ENCODE results near the gene IFI44L.

IFI44L gene

DNA sequence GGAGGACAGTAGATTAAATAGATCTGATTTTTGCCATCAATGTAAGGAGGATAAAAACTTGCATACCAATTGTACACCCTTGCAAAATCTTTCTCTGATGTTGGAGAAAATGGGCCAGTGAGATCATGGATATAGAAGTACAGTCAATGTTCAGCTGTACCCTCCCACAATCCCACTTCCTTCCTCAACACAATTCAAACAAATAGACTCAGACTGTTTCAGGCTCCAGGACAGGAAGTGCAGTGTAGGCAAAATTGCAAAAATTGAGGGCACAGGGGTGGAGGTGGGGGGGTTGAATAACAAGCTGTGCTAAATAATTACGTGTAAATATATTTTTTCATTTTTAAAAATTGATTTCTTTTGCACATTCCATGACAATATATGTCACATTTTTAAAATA, 25.5 kb downstream of the IFI44L start:
- no peak for DNase-seq

DNA sequence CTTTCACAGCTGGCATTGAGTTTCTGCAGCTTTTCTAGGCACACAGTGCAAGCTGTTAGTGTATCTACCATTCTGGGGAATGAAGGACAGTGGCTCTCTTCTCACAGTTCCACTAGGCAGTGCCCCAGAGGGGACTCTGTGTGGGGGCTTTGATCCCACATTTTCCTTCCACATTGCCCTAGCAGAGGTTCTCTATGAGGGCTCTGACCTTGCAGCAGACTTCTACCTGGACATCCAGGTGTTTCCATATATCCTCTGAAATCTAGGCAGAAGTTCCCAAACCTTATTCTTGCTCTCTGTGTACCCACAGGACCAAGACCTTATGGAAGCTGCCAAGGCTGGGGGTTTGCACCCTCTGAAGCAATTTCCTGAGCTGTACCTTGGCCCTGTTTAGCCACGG, 27.0 kb downstream of the IFI44L start:
- DNase-seq, result no peak

DNA sequence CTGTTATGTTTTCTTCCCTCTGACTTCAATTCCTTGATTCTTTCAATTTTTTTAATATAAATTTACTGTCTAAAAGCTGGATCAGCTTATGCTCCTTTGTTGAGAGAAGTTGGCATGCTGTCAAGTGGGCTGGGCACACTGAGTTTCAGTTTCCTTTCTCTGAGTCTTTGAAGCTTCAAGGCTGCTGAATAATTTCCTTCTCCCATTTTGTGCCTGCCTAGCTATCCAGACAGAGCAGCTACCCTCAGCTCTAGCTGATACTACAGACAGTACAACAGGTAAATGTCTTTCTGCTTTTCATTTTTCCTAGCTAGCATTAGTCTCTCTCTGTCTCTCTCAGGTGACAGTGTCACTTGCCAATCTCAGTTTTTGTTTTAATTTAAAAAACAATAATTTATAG, 29.4 kb downstream of the IFI44L start, which contains the start of gene IFI44:
IFI44 (plus strand) TSS at position 204 of the 400 bp plus-strand sequence. CDS start 365 bp downstream, outside the sequence.
- peak; percentile 76 for DNase-seq

DNA sequence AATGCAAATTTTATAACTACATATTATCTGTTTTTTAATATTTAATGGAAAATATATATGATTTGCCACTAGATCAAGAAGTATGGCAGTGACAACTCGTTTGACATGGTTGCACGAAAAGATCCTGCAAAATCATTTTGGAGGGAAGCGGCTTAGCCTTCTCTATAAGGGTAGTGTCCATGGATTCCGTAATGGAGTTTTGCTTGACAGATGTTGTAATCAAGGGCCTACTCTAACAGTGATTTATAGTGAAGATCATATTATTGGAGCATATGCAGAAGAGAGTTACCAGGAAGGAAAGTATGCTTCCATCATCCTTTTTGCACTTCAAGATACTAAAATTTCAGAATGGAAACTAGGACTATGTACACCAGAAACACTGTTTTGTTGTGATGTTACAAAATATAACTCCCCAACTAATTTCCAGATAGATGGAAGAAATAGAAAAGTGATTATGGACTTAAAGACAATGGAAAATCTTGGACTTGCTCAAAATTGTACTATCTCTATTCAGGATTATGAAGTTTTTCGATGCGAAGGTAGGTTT, 29.9 kb downstream of the IFI44L start:
- DNase-seq, result peak; percentile 61

DNA sequence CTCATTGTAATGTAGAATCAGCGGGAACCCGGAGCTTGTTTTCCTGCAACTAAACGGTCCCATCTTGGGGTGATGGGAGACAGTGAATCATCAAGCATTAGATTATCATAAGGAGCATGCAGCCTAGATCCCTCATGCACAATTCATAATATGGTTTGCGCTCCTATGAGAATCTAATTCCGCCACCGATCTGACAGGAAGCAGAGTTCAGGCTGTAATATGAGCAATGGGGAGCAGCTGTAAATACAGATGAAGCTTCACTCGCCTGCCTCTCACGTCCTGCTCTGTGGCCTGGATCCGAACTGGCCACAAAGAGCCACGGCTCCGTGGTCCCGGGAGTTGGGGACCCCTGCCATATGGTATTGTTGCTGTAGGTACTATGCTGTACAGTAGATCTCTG, 31.0 kb downstream of the IFI44L start:
- DNase-seq, result peak; percentile 48

DNA sequence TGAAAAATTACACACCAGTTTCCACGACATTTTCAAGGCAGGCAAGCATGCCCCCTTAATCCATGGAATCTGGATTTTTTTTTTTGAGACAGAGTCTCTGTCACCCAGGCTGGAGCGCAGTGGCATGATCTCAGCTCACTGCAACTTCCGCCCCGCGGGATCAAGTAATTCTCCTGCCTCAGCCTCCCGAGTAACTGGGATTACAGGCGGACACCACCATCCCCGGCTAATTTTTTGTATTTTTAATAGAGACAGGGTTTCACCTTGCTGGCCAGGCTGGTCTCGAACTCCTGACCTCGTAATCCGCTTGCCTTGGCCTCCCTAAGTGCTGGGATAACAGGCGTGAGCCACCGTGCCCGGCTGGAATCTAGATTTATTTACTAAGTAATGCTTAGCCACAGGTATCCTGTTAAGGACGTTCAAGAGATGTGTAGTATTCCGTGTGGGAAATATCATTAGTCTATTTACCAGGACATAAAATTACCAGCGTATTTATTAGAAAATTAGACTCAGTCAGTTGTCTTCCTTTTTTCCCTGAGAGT, 31.8 kb downstream of the IFI44L start:
- DNase-seq, result no peak

DNA sequence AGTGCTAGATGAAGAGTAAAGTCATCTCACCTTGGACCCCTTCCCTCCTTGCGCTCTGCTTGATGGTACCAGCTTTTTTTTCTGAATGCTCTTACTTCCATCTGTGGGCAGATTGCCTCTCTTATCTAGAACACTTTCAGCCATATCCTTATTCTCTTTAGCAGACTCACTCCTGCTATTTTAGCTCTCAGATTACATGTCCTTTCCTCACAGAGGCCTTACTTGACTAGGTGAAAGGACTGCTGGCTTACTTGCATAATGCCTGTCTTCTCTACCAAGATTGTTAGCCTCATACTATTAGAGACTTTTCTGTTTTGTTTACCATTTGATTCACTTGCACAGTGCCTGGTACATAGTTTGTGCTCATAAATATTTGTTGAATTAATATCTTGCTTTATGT, 38.7 kb downstream of the IFI44L start:
- DNase-seq, result no peak

DNA sequence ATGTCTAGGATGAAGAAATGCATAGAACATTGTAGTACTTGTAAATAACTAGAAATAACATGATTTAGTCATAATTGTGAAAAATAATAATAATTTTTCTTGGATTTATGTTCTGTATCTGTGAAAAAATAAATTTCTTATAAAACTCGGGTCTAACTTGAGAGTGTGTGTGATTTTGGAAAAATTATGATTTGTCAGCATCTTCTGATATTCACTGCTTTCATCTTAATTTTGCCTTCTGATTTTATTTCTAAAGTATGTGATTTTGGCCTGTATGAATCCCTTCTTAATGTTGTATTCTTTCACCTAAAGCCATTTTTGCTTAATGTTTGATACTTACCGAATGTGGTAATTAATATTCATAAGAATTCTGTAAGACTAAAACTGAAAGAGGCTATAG, 43.7 kb downstream of the IFI44L start:
- no peak for DNase-seq

DNA sequence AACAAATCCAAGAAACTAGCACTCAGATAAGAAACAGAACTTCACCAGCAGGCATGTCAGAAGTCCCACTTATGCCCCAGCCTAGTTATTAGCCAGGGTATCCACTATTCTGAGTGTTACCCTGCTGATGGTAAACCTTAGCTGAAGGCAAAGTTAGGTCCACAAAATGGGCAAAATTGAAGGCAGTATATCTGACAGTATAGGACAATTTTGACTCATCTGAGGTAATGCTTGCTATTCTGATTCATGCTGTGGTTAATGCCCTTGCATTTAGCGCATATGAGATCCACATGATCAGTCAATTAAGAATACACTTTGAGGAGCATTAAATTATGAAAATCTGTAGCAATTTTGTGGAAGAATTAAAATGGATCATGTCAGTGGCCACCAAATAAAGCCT, 44.5 kb downstream of the IFI44L start:
- no peak for DNase-seq

DNA sequence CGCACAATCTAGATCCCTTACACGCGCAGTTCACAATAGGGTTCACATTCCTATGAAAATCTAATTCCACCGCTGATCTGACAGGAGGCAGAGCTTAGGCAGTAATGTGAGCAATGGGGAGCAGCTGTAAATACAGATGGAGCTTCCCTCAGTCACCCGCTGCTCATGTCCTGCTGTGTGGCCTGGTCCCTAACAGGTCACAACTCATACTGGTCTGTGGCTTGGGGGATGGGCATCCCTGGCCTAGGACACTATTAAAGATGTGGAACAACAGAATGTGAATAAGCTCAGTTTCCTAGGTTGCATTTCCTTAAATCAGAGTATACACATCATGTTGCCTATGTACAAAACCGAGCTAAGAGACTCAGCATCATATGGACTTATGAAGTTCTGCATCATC, 45.6 kb downstream of the IFI44L start:
- DNase-seq, result no peak

DNA sequence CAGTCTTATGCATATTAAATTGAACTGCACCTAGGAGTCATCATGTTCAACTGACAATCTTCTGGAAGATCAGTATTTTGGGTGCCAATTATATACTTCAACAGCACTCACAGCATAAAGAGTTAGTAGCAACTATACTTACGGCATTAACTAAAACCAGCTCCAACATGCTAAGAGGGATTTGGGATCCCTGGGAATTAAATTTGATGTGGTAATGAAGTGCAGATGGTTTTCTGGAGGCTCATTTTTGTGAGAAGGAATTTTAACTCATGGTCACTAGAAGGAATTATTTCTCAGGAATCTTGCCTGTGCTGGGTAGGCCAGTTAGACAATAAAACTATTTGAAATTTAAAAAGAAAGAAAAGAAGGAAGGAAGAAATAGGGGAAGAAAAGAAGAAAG, 47.7 kb downstream of the IFI44L start:
- peak; percentile 75 for DNase-seq

DNA sequence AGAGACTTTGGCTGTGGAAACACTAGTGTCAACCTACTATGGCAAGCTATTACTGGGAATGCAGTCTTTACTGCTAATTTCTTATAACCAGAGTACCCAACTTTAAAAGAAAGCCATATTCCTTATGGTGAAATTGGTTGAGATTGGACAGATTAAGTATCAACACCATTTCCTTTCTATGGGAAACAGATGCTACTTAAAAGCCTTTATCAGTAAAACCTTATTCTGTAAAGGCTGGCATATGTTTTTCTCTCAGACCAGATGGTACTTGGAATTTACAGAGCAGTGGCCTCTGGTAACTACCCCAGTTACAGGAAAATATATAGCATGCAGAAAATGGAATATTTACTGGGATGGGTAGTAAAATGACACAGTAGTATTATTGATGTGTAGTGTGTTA, 48.2 kb downstream of the IFI44L start:
- DNase-seq, result peak; percentile 95

DNA sequence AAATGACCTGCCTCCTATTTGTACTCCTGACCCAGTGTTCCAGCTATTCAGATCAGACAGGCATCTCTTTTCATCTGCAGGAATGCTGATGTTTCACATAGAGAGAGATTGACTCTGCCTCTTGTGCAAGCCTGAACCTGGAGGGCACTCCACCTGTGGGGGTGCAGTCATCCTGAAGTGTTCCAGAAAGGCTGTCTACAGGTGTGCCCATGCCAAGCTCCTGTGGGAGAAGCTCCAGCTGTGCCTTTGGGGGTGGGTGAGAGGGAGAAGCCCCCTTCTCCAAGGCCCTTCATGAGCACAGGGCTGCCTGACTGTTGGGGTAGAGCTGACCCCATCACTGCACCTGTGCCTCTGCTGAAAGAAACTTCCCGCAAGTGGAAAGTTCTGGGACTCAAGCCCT, 52.2 kb downstream of the IFI44L start:
- DNase-seq, result no peak

DNA sequence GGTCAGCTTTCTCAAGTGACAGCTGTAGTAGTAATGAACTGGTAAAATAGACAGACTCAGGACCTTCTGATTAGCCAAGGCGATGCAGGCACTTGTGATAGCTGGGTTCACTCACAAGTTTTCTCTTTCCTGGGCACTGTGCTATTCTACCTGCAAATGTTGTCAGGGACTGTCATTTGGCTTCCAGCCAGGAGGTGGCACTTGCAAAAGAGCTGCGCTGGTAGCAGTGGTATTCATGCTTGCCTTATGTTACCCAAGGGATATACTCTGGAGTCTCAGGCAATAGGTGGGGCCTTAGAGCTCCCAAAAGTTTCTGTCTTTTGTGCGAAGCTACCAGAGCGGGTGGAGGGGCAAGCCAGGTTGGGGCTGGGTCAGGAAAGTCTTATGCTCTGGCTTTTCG, 52.9 kb downstream of the IFI44L start:
- DNase-seq, result no peak

DNA sequence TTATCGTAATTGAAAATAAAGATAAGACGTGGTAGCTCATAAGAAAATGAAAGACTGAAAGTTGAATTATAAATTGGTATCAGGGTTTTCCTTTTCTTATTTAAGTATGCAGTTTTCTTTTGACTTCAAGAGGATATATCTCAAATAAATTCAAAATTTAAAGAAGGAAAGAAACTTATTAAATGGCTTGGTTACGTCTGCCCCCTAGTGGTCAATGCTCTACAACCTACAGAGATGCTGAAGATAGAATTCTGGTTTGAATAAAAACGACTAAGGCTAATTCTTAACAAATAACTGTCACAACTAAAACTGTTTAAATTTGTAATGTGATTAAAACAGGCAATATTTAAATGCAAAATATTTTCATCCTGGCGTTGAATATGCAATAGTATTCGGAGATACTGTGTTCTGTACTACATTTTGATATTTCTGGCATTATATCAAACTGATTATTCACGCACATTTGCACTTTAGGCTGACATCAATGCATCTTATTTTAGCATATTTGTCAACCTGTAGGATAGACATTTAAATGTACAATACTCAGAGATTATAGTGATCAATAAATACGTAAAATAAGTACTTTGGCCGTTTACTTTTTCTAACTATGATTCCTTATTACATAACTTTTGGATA, 56.2 kb downstream of the IFI44L start:
- DNase-seq, result peak; percentile 27

DNA sequence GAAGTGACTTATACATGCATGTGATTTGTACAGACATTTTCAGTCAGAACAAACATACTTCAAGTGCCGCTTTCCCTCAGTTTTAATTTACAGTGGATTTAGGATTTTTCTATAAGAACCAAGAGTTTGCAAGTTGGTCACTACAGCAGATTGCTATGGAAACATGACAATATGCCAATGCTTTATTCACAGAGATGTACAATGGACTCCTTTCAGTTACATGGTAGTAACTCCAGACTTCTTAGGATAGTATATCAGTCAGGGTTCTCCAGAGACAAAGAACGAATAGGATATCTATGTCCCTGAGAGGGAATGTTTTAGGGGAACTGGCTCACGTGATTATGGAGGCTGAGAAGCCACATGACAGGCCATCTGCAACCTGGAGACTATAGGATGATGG, 56.7 kb downstream of the IFI44L start:
- DNase-seq, result no peak

DNA sequence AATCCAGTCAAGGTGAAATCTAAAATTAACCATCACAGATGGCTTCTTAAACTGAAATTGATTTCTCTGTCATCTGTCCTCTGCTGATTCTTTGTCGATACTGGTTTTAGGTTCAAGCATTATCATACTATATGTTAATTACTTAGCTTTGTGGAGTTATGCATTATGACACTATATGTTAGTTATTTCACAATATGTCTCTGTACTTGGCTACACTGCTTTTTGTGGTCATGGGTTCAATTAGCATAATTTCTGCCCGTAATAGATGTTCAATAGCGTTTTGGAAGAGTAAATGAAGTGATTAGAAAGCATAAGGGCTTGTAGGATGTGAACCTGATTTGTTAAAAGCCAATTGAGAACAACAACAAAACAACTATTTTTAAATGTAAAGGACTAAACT, 57.5 kb downstream of the IFI44L start:
- no peak for DNase-seq

DNA sequence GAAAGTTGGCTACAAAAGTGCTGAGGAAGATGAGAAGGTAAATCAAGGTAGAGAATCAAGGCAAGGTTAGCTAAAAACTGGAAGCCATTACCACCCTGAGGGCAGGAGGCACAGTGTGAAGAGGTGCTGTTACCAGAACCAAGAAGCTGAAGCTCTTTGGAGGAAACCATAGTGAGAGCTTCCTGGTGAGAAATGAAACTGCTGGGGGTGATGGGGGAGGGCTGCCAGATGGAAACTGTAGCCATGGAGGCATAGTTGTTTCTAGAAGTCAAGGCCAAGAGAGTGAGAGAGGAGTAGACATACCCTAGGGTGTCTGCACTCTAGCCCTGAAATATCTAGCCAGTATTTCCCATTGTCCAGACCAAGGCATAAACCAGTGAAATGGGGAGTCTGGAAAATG, 58.1 kb downstream of the IFI44L start:
- DNase-seq, result no peak

DNA sequence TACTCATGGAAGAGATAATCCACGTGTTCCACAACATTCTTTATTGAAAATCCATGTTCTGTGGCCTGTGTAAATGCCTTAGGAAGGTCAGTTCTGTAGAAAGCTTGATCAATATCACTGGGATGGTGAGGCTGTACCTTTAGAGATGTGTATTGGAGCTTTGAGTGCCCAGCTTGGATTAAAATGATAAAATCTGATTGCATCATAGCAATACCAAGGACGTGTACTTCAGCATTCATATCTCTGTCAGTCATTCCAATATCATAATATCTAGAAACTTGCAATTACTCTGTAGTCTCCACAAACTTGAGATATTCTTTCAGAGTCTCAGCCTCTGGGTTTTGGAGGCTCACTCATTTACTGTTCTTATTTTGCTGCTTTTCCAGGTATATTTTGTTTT, 61.0 kb downstream of the IFI44L start:
- DNase-seq, result no peak

DNA sequence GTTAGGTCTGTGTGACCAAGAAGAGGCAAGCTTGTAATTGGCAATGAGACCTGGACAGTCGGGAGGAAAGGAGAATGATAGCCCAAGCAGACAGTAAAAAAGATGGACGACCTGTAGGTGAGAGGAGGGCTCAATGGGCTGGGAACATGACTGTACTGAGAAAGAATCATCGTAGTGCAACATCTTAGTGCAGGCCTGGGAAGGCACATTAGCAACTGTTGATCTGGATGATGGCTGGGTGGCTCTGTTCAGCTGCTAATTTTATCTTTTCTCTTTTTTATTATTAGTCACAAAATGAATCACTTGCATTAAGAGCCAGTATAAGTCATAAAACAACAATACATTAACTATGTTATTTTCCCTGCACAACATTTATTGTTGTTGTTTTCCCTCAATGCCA, 62.2 kb downstream of the IFI44L start:
- DNase-seq, result no peak

DNA sequence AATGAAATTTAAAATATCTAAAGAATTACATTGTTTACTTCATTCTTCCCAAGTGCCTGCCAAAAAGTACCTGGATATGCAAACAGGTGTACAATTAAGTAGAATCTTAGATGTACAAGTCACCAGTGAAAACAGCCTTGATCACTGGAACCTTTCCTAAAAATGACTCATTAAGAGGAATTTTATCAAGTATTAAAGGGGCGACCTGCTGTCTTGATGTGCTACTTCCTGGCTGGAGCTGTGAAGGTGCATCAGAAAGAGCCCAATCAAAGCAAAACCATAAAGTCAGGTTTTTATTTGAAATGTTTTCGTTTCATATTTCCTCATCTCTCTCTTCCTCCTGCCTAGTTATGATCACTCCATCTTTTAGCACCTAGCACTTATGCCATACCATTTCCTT, 62.8 kb downstream of the IFI44L start:
- no peak for DNase-seq

DNA sequence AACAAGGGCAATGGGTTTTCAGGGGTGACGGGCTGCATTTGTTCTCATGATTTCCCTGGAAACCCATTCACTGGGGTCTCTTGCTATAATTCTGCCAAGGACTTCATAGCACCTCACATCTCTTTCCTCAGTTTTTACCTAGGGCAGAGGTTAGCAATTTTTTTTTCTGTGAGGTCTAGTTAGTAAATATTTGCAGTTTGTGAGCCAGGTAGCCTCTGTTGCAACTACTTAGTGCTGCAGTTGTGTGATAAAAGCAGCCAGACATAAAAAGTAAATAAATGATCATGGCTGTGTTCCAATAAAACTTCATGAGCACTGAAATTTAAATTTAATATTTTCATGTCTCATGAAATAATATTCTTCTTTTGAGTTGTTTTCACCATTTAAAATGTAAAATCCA, 67.1 kb downstream of the IFI44L start:
- no peak for DNase-seq

DNA sequence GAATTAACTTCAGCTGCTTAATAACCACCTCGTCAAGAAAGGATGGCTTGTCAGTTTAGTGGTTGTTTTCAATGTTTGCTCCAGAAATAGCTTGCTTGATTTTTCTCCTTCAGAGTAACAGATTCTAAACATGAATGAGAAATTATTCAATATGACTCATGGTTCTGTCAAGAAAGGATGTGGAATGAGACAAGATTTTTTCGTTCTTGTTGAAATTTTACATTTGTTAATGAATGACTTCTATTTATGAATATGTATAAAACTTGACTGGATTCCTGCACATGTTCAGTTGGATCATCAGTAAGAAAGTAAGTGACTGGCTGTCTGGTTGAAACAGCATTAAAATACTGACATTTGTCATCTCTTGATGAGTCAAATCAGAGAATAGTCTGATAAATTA, 67.7 kb downstream of the IFI44L start:
- no peak for DNase-seq

DNA sequence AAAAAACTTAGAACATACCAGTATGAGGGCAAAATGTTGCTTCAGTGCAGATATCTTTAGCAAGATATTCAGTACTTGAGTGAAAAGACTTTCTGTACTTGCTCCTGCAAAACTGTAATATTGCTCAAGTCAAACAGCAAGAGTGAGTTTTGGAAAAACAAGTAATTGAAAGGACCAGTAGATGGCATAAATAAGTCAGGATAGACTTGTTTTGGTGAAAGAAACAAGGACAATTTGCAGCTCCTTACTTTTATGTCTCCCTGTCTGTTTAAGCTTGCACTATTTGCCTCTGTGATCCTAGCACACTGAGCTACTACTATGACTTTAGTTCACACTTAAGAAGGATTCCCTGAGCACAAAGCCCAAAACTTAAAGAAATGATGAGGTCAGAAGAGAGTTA, 68.4 kb downstream of the IFI44L start:
- no peak for DNase-seq

DNA sequence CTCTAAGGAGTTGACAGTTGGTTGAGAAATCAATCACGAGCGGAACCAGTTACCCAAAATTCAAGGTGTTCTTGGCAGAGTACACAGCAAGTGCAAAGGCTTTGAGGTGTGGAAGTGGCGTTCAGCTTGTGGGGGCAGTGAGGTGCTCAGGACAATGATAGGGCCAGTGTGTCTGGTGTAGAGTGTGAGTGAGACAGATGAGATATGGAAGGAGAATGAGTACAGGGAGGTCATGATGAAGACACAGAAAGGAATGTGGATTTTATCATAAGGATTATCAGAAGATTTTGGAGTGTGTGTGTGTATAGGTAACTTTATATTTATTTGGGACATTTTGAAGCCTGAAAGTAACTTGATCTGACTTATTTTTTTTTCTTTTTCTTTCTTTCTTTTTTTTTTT, 70.3 kb downstream of the IFI44L start:
- no peak for DNase-seq

Measured in DMS 273 treated with DMSO at 0.1 percent for 48 hours (cell line).